ENCODE data around the gene MRPL10. TPM values are rescaled to one million over a fixed set of nuclear protein-coding genes. Genes with fewer than 3 reads are reported as not detected.

The MRPL10 gene
- total and polyA plus RNA-seq, 2 of the 8 experiments (the other 6 are each of a cell fraction or from before 2014, with no cell fraction given): 85.3 to 214 TPM

- ChIA-PET CTCF (ENCODE audit: partially characterized antibody) (interaction anchor here (15.3 to 33.0 kb wide), 5 partner anchors 3 to 95 kb away, joined by 246 to 1206 read pairs (median 373); partner anchors contain the start of genes PNPO, PRR15L, SCRN2 and SP2), POLR2A (ENCODE audit: partially characterized antibody) (interaction anchor here (1.2 to 1.5 kb wide), 2 partner anchors 9 to 29 kb away, joined by 4 read pairs; no protein-coding TSS in a partner anchor)
- Histone ChIP-seq H2BK20ac (ENCODE audit: low read length) (no peak overlapping the region), H3K79me2 (ENCODE audit: control insufficient read depth in 1 of 2, insufficient read depth in 2 of 2, low read length in 2 of 2) (no peaks in the 10 kb centered on the region), H2BK15ac (ENCODE audit: low read length) (no peak overlapping the region), H3K9me3 (ENCODE audit: insufficient read depth in 2 of 2, low read depth in 1 of 2, low read length in 1 of 2) (no peaks in the 10 kb centered on the region), H3K23ac (ENCODE audit: insufficient read length) (no peak overlapping the region), H3K79me1 (ENCODE audit: low read depth, low read length) (no peaks in the 10 kb centered on the region), H3K4ac (replicated peaks; ENCODE audit: insufficient read length, low read depth, low read length) (no peak overlapping the region), H2BK12ac (ENCODE audit: low read depth, low read length) (no peak overlapping the region), H4K20me1 (replicated peaks in 1 of 2; ENCODE audit: control insufficient read depth in 1 of 2, insufficient read depth in 2 of 2, low read length in 2 of 2) (peaks cover 2 to 5% of the 10 kb centered on the region in 2 experiments), H3K4me3 (ENCODE audit: extremely low read depth in 1 of 4, insufficient read depth in 2 of 4, low read depth in 3 of 4, low read length in 4 of 4) (no peak overlapping the region), H3K18ac (ENCODE audit: extremely low read depth, low read length) (no peak overlapping the region), H3K9ac (replicated peaks in 1 of 4; ENCODE audit: extremely low read depth in 1 of 4, low read depth in 3 of 4, low read length in 3 of 4) (no peak overlapping the region), H2BK120ac (replicated peaks; ENCODE audit: low read depth, low read length) (no peak overlapping the region), H3K14ac (ENCODE audit: insufficient read length) (no peak overlapping the region), H3K27ac (ENCODE audit: low read depth, low read length) (no peak overlapping the region), H2AK5ac (ENCODE audit: low read depth, low read length) (no peak overlapping the region), H2AFZ (ENCODE audit: low read length) (no peak overlapping the region), H3K4me1 (replicated peaks in 1 of 4; ENCODE audit: control insufficient read depth in 3 of 4, insufficient read depth in 4 of 4, low read length in 3 of 4) (peaks cover 4 to 16% (median 11%) of the 10 kb centered on the region in 4 experiments), H4K8ac (ENCODE audit: extremely low read depth, insufficient read depth, low read length) (no peak overlapping the region), H3K56ac (replicated peaks; ENCODE audit: insufficient read length, low read depth, low read length) (no peak overlapping the region), H3K27me3 (replicated peaks in 1 of 4; ENCODE audit: control insufficient read depth in 3 of 4, extremely low read depth in 1 of 4, insufficient read depth in 3 of 4, low read length in 3 of 4) (peaks cover 39 to 72% (median 68%) of the 10 kb centered on the region in 4 experiments), H3K4me2 (ENCODE audit: insufficient read depth in 1 of 2, low read depth in 2 of 2, low read length in 2 of 2) (no peak overlapping the region), H2BK5ac (ENCODE audit: low read depth, low read length) (no peak overlapping the region), H3K23me2 (ENCODE audit: low read depth, low read length) (peaks cover 16% of the 10 kb centered on the region), H3K36me3 (ENCODE audit: control insufficient read depth in 2 of 4, insufficient read depth in 4 of 4, low read length in 3 of 4) (no peaks in the 10 kb centered on the region), H4K5ac (ENCODE audit: insufficient read length, low read depth, low read length) (no peak overlapping the region), H4K91ac (replicated peaks; ENCODE audit: insufficient read length, low read length) (no peak overlapping the region)
- FAIRE-seq (no peak), DNase-seq (ENCODE audit: low read depth in 1 of 2, low spot score in 2 of 2) (no peak)
- 72% methylated on average over 5 of the region's 5 CpGs; no CpG with 5 or more reads in 1 of the 2 experiments for WGBS, 2 experiments (ENCODE audit: extremely low coverage in 1 of 2, insufficient coverage in 1 of 2, insufficient read length in 1 of 2, insufficient replicate concordance in 2 of 2, low coverage in 1 of 2, low lambda C conversion rate in 2 of 2, missing lambda C conversion rate in 1 of 2)
- TF ChIP-seq HDAC6 (IDR thresholded peaks at IDR 0.05; ENCODE audit: low read depth, low read length): no peak
- no peak for TF ChIP-seq POLR2AphosphoS5 (IDR thresholded peaks at IDR 0.05; ENCODE audit: low read depth, low read length)
- TF ChIP-seq SAP30 (IDR thresholded peaks at IDR 0.05; ENCODE audit: insufficient read depth, insufficient replicate concordance, low read length): no peak
- no peak for TF ChIP-seq MAX (IDR thresholded peaks at IDR 0.05)
- TF ChIP-seq SP1 (IDR thresholded peaks at IDR 0.05; ENCODE audit: low read depth, low read length): no peak
- no peak for TF ChIP-seq BACH1 (IDR thresholded peaks at IDR 0.05; ENCODE audit: low read length)
- TF ChIP-seq RFX5 (IDR thresholded peaks at IDR 0.05; ENCODE audit: borderline replicate concordance, low read depth, low read length): no peak
- TF ChIP-seq ATF3 (IDR thresholded peaks at IDR 0.05; ENCODE audit: insufficient read depth, low read depth, low read length): no peak
- TF ChIP-seq TEAD4 (IDR thresholded peaks at IDR 0.05; ENCODE audit: low read depth, low read length): no peak
- no peak for TF ChIP-seq CTCF (IDR thresholded peaks at IDR 0.05; ENCODE audit: control extremely low read depth in 1 of 3, insufficient read depth in 1 of 3, low read depth in 1 of 3, low read length in 3 of 3)
Observed at GRCh38 chr17:47853616-47854015, 22.3 kb upstream of the MRPL10 start.

All from H1 (cell line).